ENCODE data around the gene TTC9C.
A peak's percentile ranks its signal among the peaks of the same experiment; 100 is the strongest.
"Not testable (repeated sequence)": the region's sequence is repeated elsewhere in the genome, so short reads cannot be mapped to it uniquely, and the experiment has no call there.

Gene TTC9C

GRCh38 chr11:62728171-62728988 lies at the start of gene TTC9C:
Gene TTC9C (plus strand): TSS chr11:62728486. CDS start chr11:62728849, 363 bp downstream.
- peak; percentile 27 for FAIRE-seq

GRCh38 chr11:62678770-62679696 lies 49.3 kb upstream of the TTC9C start, which contains the start of gene UBXN1:
Gene UBXN1 (minus strand): TSS chr11:62679073. CDS start chr11:62678923, 150 bp downstream.
- no peak for FAIRE-seq

- no peak for FAIRE-seq
These were observed 47.5 kb upstream of the TTC9C start for GRCh38 chr11:62680825-62681240.

- no peak for FAIRE-seq
These were observed 45.8 kb upstream of the TTC9C start for GRCh38 chr11:62682518-62682917.

- FAIRE-seq: no peak
These were observed 40.5 kb upstream of the TTC9C start for GRCh38 chr11:62687508-62688396.

- FAIRE-seq: no peak
These were observed 39.8 kb upstream of the TTC9C start for GRCh38 chr11:62688491-62688890.

GRCh38 chr11:62689421-62690183 lies 38.7 kb upstream of the TTC9C start, which contains the start of gene LRRN4CL:
Gene LRRN4CL (minus strand): TSS chr11:62689530. CDS start chr11:62688508, 1,022 bp downstream.
- FAIRE-seq: no peak

- not testable (repeated sequence) for FAIRE-seq
These were observed 34.7 kb upstream of the TTC9C start for GRCh38 chr11:62693624-62694023.

- FAIRE-seq: no peak
These were observed 33.7 kb upstream of the TTC9C start for GRCh38 chr11:62694455-62695167.

- no peak for FAIRE-seq
These were observed 26.0 kb upstream of the TTC9C start for GRCh38 chr11:62702246-62702645.

- FAIRE-seq: not testable (repeated sequence)
These were observed 24.4 kb upstream of the TTC9C start for GRCh38 chr11:62703921-62704320.

- no peak for FAIRE-seq
These were observed 22.9 kb upstream of the TTC9C start for GRCh38 chr11:62705413-62705812.

GRCh38 chr11:62705880-62706849 lies 22.1 kb upstream of the TTC9C start:
- no peak for FAIRE-seq

GRCh38 chr11:62706850-62707247 lies 21.4 kb upstream of the TTC9C start:
- FAIRE-seq: no peak

GRCh38 chr11:62707277-62707861 lies 20.9 kb upstream of the TTC9C start, which contains the start of the genes BSCL2 and GNG3:
Gene BSCL2 (minus strand): TSS chr11:62707424. CDS start chr11:62707195, 229 bp downstream.
Gene GNG3 (plus strand): TSS chr11:62707676. CDS start chr11:62708296, 620 bp downstream.
- no peak for FAIRE-seq

- no peak for FAIRE-seq
These were observed 19.9 kb upstream of the TTC9C start for GRCh38 chr11:62708392-62708791.

- no peak for FAIRE-seq
These were observed 19.5 kb upstream of the TTC9C start for GRCh38 chr11:62708793-62709192.

- FAIRE-seq: peak; percentile 91
These were observed 18.9 kb upstream of the TTC9C start for GRCh38 chr11:62709247-62710000.

All from A204.1 (cell line).